AG08395 (cell line): Measurements from ENCODE around the gene RGSL1.

Source experiments
- DNase-seq: peaks from one replicate; pipeline ENCODE4 v3.0.0; 2012; ENCODE audit warnings: mixed read lengths, low spot score

Gene RGSL1

DNA sequence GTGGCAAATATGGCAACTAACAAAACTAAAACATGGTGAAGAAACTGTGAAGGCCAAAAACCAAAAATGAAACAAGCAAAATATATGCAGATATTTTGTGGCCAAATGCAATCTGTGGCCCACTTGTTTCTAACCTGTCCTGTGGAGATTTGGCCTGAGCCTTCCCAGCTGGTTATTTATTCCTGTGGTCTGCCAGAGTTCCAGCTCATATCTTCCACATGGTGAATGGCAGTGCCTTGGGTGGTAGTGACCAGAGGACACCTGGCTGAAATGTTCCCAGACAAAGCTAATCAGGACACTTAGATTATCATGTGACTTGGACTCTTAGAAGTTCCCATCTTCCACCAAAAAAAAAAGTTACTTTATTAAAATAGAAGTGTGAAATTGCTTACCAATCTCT is 99.4 kb downstream of the RGSL1 start:
- no peak for DNase-seq

DNA sequence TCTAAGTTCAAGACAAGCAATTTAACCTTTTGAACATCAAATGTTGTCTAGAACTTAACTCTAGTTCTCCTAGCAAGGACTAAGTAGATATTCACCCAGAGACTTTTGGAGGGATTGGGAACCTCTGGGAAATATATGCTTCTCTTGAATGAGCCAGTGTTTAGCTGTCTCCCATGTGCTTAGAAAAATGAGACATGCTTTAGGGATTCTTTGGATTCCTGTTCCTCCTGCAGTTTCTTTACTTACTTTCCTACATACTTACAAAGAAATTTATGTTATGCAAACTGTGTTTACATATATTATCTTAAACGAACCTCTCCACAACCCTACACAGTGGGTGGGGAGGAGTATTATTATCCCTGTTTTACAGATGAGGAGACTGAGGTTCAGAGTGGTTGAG is 99.9 kb downstream of the RGSL1 start:
- DNase-seq: no peak

- no peak for DNase-seq
Measured at GRCh38 chr1:182552527-182552926, 102.6 kb downstream of the RGSL1 start.

DNA sequence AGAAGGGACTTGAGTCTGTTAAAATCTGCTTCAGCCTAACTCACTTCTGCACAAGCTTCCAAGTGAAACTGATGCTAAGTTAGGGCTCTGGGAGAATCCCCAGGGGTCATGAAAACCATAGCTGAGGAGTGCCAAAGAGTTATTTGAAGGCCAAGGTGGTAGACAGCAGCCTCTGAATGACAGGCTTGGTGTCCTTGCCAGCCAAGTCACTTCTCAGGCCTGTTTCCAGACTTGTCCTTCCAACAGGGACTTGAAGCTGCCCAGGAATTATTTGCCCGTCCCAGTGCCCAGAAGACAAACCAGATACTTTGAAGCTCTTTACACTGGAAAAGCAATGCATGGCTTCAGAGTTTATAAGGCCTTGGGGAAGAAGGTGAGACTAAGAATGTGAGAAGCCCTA is 105.5 kb downstream of the RGSL1 start:
- no peak for DNase-seq

DNA sequence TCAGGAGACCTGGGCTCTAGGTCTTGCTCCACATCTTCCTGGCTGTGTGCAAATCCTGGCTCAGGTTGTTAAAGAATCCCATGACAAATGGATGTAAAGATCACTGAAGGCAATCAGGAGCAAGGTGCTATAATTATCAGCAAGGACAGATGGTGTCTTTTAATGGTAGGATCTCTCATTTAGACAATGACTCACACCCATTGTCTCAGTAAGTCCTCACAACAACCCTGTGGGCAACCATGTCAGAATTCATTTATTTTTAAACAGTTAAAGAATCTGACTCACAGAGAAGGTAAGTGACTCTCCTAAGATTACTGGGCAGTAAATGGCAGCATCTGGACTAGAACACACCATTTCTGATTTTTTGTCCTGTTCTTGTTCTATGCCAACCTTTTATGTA is 106.3 kb downstream of the RGSL1 start:
- DNase-seq: no peak

DNA sequence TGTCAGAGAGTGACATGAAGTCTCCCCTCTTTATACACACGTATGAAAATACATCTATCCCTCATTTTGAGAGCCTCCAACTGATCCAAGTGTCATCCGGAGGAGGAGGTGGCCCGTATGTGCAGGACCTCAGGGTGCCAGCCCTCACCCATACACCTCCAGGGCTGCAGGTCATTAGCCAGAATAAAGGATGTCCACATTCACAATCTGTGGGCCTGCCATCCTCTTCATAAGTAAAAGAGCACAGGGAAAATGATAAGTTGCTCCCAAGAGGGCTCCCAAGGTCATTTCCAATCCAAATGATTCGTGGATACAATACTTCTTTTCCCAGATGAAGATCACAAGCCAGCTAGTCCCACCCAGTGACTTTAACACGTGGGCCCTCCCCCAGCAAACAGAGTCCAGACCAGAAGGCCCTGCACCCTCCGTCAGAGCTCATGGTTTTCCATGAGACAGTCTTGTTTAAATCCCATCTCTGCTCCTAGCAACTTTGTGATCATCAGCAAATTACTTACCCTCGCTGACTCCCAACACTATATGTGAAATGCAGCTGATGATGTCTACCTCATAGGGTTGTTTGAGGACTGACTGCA is 110.5 kb downstream of the RGSL1 start:
- DNase-seq: no peak

DNA sequence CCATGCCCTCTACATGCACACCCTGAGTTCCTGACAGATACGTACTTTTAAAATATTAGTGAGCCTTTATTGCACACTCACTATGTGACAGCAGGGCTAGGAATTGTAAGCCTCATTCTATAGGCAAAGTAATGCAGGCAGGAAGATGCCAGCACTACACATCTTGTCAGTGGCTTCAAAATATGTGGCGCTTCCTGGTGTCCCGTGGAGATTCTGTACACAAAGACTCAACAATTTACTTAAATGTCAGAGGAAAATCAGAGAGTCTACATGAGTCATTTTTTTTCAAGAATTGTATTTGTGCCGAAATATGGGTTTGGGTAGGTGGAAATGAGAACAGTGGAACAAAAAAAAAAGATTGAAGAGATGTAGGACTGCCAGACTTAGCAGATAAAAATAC is 111.5 kb downstream of the RGSL1 start:
- no peak for DNase-seq

GRCh38 chr1:182563095-182563494 is 113.1 kb downstream of the RGSL1 start:
- no peak for DNase-seq

GRCh38 chr1:182564406-182565004 is 114.6 kb downstream of the RGSL1 start:
- DNase-seq: no peak

- no peak for DNase-seq
Measured at GRCh38 chr1:182565537-182565936, 115.6 kb downstream of the RGSL1 start.

- no peak for DNase-seq
Measured at GRCh38 chr1:182567629-182568028, 117.7 kb downstream of the RGSL1 start.

GRCh38 chr1:182568647-182569284 is 118.8 kb downstream of the RGSL1 start:
- DNase-seq: no peak

- DNase-seq: no peak
Measured at GRCh38 chr1:182569939-182570610, 120.1 kb downstream of the RGSL1 start.

DNA sequence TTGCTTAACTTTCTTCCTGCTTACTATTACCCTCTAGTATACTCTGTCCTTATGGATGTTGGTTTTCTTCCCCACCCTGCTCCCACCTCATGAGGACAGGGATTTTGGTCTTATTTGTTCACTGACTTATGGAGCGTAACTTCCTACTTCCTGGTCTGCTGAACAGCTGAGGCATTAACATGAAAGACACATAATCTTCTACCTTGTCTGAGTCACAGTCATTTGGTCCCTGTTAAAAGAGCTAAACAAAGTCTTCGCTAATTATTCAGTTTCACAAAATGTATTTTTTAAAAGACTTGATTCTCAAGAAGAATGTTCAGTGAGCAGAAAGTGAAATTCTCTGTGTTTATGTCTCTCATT is 120.6 kb downstream of the RGSL1 start:
- no peak for DNase-seq

DNA sequence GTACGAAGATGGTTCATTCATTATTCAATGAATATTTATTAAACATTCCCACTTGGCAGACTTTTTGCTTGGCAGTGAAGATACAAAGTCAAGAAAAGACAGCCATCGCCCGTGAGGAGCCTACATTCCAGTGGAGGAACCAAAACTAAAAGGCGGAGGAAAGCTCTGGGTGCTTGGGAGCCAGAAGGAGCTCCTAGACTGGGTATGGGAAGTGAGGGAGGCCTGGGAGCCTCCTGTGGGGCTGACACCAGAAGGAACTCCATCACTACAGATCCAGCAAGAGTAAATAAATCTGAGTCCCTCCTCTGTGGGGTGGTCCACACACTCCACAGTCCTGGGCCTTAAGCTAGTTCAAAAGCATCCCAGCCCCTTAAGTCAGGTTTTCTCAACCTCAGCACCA is 124.2 kb downstream of the RGSL1 start:
- DNase-seq: no peak

GRCh38 chr1:182575540-182576149 is 125.7 kb downstream of the RGSL1 start:
- DNase-seq: peak; percentile 60

DNA sequence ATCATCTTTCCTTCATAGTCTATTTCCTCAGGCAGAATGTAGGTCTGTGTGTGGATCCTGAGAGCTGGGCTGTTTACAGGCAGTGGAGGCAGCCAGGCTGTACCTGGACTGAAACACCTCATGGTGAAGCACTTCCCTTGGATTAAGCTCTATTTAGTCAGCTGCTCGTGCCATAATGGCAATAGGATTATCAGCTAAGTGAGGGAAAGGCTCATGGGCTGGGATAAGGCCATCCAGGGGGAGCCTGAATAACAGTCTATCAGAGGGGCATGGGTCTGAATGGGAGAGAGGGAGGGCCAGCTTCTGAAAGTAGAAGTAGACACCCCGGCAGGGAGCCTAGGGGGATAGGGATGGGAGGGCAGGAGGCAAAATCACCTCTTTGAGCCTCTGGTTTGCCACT is 130.8 kb downstream of the RGSL1 start:
- DNase-seq: no peak

GRCh38 chr1:182584746-182585145 is 134.8 kb downstream of the RGSL1 start:
- no peak for DNase-seq

- no peak for DNase-seq
Measured at GRCh38 chr1:182586380-182586779, 136.4 kb downstream of the RGSL1 start.

DNA sequence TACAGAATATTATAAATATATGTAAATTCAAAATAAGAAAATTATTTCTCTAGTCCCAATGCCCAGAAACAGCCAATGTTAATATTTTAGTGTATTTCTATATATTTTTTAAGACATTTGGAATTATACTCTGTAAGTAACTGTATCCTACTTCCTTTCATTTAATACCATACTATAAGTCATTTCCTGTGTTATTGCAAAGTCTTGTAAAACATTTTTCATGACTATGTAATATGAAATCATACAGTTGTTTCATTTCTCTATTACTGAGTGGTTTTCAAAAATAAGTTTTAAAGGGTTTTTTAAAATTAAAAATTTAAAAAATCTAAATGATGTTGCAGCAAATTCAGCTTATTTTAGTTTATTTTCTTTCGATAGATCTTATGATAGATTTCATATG is 137.1 kb downstream of the RGSL1 start:
- no peak for DNase-seq

GRCh38 chr1:182587666-182588499 is 137.9 kb downstream of the RGSL1 start:
- no peak for DNase-seq
